ENCODE data around the gene ZCCHC17.

- no peak for TF ChIP-seq POLR2A (IDR thresholded peaks at IDR 0.05)
- TF ChIP-seq, protein P1, sequence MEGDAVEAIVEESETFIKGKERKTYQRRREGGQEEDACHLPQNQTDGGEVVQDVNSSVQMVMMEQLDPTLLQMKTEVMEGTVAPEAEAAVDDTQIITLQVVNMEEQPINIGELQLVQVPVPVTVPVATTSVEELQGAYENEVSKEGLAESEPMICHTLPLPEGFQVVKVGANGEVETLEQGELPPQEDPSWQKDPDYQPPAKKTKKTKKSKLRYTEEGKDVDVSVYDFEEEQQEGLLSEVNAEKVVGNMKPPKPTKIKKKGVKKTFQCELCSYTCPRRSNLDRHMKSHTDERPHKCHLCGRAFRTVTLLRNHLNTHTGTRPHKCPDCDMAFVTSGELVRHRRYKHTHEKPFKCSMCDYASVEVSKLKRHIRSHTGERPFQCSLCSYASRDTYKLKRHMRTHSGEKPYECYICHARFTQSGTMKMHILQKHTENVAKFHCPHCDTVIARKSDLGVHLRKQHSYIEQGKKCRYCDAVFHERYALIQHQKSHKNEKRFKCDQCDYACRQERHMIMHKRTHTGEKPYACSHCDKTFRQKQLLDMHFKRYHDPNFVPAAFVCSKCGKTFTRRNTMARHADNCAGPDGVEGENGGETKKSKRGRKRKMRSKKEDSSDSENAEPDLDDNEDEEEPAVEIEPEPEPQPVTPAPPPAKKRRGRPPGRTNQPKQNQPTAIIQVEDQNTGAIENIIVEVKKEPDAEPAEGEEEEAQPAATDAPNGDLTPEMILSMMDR (IDR thresholded peaks at IDR 0.05), result no peak
Measured at GRCh38 chr1:31324093-31324492, 27.3 kb downstream of the ZCCHC17 start.

Measured in testis (tissue), 2 donors.